Parathyroid adenoma (tissue), 2 donors: ENCODE results near the gene PPIL1.

Source experiments
- H2AFZ ChIP-seq: fragments of 300-600 bp; sonication (generic); one replicate; pipeline ENCODE4 v1.7.0; 2017; ENCODE audit warnings: antibody characterized with exemption, mild to moderate bottlenecking
- H3K27ac ChIP-seq: fragments of 300-600 bp; sonication (generic); one replicate; pipeline ENCODE4 v1.7.0; 2017
- H3K27me3 ChIP-seq: fragments of 300-600 bp; sonication (generic); one replicate; pipeline ENCODE4 v1.7.0; 2017; ENCODE audit warnings: low read length; ENCODE audit not compliant: control insufficient read depth, insufficient read depth
- H3K36me3 ChIP-seq: fragments of 300-600 bp; sonication (generic); one replicate; pipeline ENCODE4 v1.7.0; 2017; ENCODE audit warnings: low read length; ENCODE audit not compliant: control insufficient read depth, insufficient read depth
- H3K4me1 ChIP-seq: fragments of 300-600 bp; sonication (generic); one replicate; pipeline ENCODE4 v1.7.0; 2017; ENCODE audit warnings: control low read depth
- H3K4me2 ChIP-seq: fragments of 300-600 bp; sonication (generic); one replicate; pipeline ENCODE4 v1.7.0; 2017; ENCODE audit warnings: low read length
- H3K4me3 ChIP-seq: fragments of 300-600 bp; sonication (generic); one replicate; pipeline ENCODE4 v1.7.0; 2017; ENCODE audit warnings: low read depth, low read length
- H3K79me2 ChIP-seq: fragments of 300-600 bp; sonication (generic); one replicate; pipeline ENCODE4 v1.7.0; 2017; ENCODE audit warnings: control low read depth
- H3K9ac ChIP-seq: fragments of 300-600 bp; sonication (generic); one replicate; pipeline ENCODE4 v1.7.0; 2017; ENCODE audit warnings: mild to moderate bottlenecking
- H3K9me3 ChIP-seq: fragments of 300-600 bp; sonication (generic); one replicate; pipeline ENCODE4 v1.7.0; 2017; ENCODE audit warnings: low read length; ENCODE audit not compliant: control insufficient read depth
- CTCF ChIP-seq: fragments of 300-600 bp; sonication (generic); IDR thresholded peaks from one replicate; pipeline ENCODE4 v1.7.0; 2017; ENCODE audit warnings: antibody characterized with exemption, mild to moderate bottlenecking
- donor health status: primary hyperparathyroidism.

The PPIL1 gene

DNA sequence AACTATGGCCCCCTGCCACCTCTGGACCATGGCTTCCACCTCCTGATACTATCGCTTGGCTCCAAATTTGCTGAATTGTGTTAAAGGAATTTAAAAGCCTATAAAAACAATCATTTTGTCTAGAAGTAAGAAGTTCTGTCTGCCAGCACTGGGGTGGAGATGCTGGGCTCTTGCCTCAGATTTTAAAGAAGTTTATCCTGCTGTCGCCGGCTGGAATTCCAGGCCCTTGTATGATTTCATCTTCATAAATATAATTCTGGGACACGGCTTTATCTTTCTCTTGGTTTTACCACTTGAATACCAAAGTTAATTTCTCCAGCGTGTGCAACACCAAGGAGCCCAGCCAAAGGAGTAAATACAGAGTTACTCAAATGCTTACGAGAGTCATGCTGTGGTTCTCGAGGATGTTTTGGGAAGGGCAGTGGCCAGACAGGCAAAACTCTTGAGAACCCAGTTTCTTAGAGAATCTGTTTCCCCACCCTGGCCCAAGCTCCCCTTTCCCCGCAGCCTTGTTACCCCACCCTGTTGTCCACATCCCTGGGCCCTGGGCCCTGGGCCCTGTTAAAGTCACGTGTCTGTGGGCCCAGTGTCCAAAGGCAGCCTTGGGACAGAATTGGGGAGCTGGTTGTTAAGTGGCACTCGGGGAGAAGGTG is 43.1 kb upstream of the PPIL1 start:
- no peaks in the 10 kb centered on the region for H3K79me2 ChIP-seq
- peak overlapping the region; percentile 37 for H3K27ac ChIP-seq
- no peak for TF ChIP-seq CTCF
- H3K9me3 ChIP-seq = no peaks in the 10 kb centered on the region
- no peak overlapping the region for H3K4me3 ChIP-seq
- H3K9ac ChIP-seq = no peak overlapping the region
- H3K27me3 ChIP-seq = no peaks in the 10 kb centered on the region
- peaks cover 30% of the 10 kb centered on the region for H3K4me1 ChIP-seq
- no peaks in the 10 kb centered on the region for H3K36me3 ChIP-seq
- no peak overlapping the region for H2AFZ ChIP-seq
- H3K4me2 ChIP-seq = no peak overlapping the region

- no peak overlapping the region for H3K4me3 ChIP-seq
- no peak overlapping the region for H3K4me2 ChIP-seq
- H3K9ac ChIP-seq = no peak overlapping the region
- no peak for TF ChIP-seq CTCF
- H3K79me2 ChIP-seq = no peaks in the 10 kb centered on the region
- peaks cover 32% of the 10 kb centered on the region for H3K4me1 ChIP-seq
- H3K36me3 ChIP-seq = no peaks in the 10 kb centered on the region
- no peaks in the 10 kb centered on the region for H3K9me3 ChIP-seq
- H2AFZ ChIP-seq = no peak overlapping the region
- no peak overlapping the region for H3K27ac ChIP-seq
- no peaks in the 10 kb centered on the region for H3K27me3 ChIP-seq
Measured at GRCh38 chr6:36916126-36916525, 41.5 kb upstream of the PPIL1 start.

DNA sequence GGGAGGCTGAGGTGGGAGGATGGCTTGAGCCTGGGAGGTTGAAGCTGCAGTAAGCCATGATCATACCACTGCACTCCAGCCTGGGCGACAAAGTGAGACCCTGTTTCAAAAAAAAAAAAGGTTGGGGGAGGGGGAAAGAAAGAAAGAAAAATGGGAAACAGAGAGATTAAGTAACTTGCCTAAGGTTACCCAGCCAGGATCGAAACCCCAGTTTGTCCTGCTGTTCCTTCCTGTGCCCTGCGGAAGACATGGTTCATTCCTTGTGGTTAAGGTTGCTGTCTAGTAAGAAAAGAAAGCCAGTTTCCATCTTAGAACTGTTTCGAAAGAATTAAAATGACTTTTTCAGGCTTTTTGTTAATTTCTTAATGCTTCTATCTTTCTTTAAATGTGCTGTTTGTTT is 41.0 kb upstream of the PPIL1 start:
- Histone ChIP-seq H3K79me2 (no peaks in the 10 kb centered on the region), H3K9ac (no peak overlapping the region), H3K4me2 (no peak overlapping the region), H3K27me3 (no peaks in the 10 kb centered on the region), H3K4me3 (no peak overlapping the region), H3K36me3 (no peaks in the 10 kb centered on the region), H3K4me1 (peaks cover 32% of the 10 kb centered on the region), H3K9me3 (no peaks in the 10 kb centered on the region), H2AFZ (no peak overlapping the region), H3K27ac (no peak overlapping the region)
- TF ChIP-seq CTCF = no peak

DNA sequence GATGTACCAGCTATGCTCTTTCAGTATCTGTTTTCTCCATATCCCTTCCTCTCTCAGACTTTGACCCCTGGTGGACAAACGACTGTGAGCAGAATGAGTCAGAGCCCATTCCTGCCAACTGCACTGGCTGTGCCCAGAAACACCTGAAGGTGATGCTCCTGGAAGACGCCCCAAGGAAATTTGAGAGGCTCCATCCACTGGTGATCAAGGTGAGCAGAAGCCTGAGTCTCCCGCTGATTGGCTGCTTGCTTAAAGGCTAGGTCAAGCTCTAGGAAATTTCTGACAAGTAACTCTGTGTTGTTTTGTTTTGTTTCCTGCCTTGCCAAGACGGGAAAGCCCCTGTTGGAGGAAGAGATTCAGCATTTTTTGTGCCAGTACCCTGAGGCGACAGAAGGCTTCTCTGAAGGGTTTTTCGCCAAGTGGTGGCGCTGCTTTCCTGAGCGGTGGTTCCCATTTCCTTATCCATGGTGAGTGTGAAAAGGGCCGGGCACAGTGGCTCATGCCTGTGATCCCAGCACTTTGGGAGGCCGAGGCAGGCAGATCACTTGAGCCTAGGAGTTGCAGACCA is 39.7 kb upstream of the PPIL1 start:
- Histone ChIP-seq H3K9ac (no peak overlapping the region), H3K4me3 (no peak overlapping the region), H3K4me2 (no peak overlapping the region), H3K36me3 (no peaks in the 10 kb centered on the region), H3K9me3 (no peaks in the 10 kb centered on the region), H2AFZ (no peak overlapping the region), H3K27me3 (no peaks in the 10 kb centered on the region), H3K4me1 (peaks cover 30% of the 10 kb centered on the region), H3K79me2 (peaks cover 3% of the 10 kb centered on the region), H3K27ac (peak overlapping the region; percentile 69)
- TF ChIP-seq CTCF = peak; percentile 57

DNA sequence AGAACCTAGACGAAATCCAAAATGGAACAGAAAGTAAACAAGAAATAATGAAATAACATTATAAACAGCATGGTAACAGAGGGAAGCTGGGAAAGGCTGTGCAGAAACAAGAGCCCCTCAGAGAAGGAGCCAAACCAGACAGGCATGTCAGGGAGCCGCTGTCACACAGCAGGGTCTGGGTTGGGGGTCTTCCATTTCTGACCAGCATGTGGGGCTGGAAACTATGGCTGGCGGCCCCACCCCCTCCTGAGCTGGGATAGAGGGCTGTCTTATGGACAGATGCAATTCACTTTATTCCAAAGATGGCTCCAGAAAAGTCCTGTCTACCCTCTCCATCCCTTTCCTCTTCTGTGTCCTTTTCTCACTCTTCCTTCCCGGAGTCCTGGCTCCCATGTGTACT is 38.5 kb upstream of the PPIL1 start:
- Histone ChIP-seq H3K79me2 (peaks cover 3% of the 10 kb centered on the region), H3K36me3 (no peaks in the 10 kb centered on the region), H2AFZ (no peak overlapping the region), H3K4me2 (no peak overlapping the region), H3K27me3 (no peaks in the 10 kb centered on the region), H3K9ac (no peak overlapping the region), H3K4me3 (no peak overlapping the region), H3K4me1 (peaks cover 21% of the 10 kb centered on the region), H3K9me3 (no peaks in the 10 kb centered on the region), H3K27ac (no peak overlapping the region)
- no peak for TF ChIP-seq CTCF
